Pulmonary artery endothelial cell (primary cell): Measurements from ENCODE around the gene ITGA11. TPM values are rescaled to one million over a fixed set of nuclear protein-coding genes. Genes with fewer than 3 reads are reported as not detected.

Experiments used
- DNase-seq: peaks from one replicate; pipeline ENCODE4 v3.0.0-alpha.2; 2011; ENCODE audit warnings: low read depth, low spot score
- total RNA-seq: library from RNA; depleted of rRNA; stranded (reverse); fragments of >200 nt; gene quantifications from 2 replicates; pipeline ENCODE4 v1.2.3, GENCODE V29; 2014

The ITGA11 gene
- total RNA-seq, 1 donor from 2014 or later, result 0.20 TPM

GRCh38 chr15:68375191-68375631 lies 56.8 kb downstream of the ITGA11 start:
- DNase-seq, result no peak

- DNase-seq, result no peak
Measured at GRCh38 chr15:68374168-68374745, 57.7 kb downstream of the ITGA11 start.

- no peak for DNase-seq
Measured at GRCh38 chr15:68373028-68373427, 58.9 kb downstream of the ITGA11 start.

- DNase-seq, result no peak
Measured at GRCh38 chr15:68372291-68372811, 59.6 kb downstream of the ITGA11 start.

GRCh38 chr15:68371851-68372250 lies 60.1 kb downstream of the ITGA11 start:
- no peak for DNase-seq

- no peak for DNase-seq
Measured at GRCh38 chr15:68371160-68371559, 60.8 kb downstream of the ITGA11 start.

- no peak for DNase-seq
Measured at GRCh38 chr15:68370768-68371151, 61.2 kb downstream of the ITGA11 start.

- DNase-seq, result no peak
Measured at GRCh38 chr15:68369931-68370767, 61.8 kb downstream of the ITGA11 start.

- no peak for DNase-seq
Measured at GRCh38 chr15:68368731-68369435, 63.1 kb downstream of the ITGA11 start.

- no peak for DNase-seq
Measured at GRCh38 chr15:68367992-68368391, 64.0 kb downstream of the ITGA11 start.

GRCh38 chr15:68367226-68367625 lies 64.7 kb downstream of the ITGA11 start:
- no peak for DNase-seq

- no peak for DNase-seq
Measured at GRCh38 chr15:68366314-68366713, 65.6 kb downstream of the ITGA11 start.

GRCh38 chr15:68365770-68366169 lies 66.2 kb downstream of the ITGA11 start:
- no peak for DNase-seq

- no peak for DNase-seq
Measured at GRCh38 chr15:68365140-68365745, 66.7 kb downstream of the ITGA11 start.

- no peak for DNase-seq
Measured at GRCh38 chr15:68364660-68365035, 67.3 kb downstream of the ITGA11 start.

GRCh38 chr15:68364028-68364659 lies 67.8 kb downstream of the ITGA11 start:
- no peak for DNase-seq

GRCh38 chr15:68363353-68363752 lies 68.6 kb downstream of the ITGA11 start:
- no peak for DNase-seq

GRCh38 chr15:68362537-68363126 lies 69.3 kb downstream of the ITGA11 start:
- DNase-seq, result no peak

- no peak for DNase-seq
Measured at GRCh38 chr15:68360721-68361120, 71.2 kb downstream of the ITGA11 start.

GRCh38 chr15:68356778-68357177 lies 75.2 kb downstream of the ITGA11 start:
- DNase-seq, result no peak

- DNase-seq, result no peak
Measured at GRCh38 chr15:68354923-68355322, 77.0 kb downstream of the ITGA11 start.
